Breast epithelium (tissue), 4 donors: ENCODE measurements around the gene TOGARAM2. TPM values are rescaled to one million over a fixed set of nuclear protein-coding genes. Genes with fewer than 3 reads are reported as not detected.

Experiments used
- DNase-seq, 2 donors: peaks; one replicate each; pipeline ENCODE4 v3.0.0-alpha.2; 2019; ENCODE audit warnings: low spot score in 2 of 2
- H3K27ac ChIP-seq, 2 donors: fragments of 200-600 bp; sonication (generic) in 1 of 2; one replicate each; pipeline ENCODE4 v1.5.1; 2016 to 2019; ENCODE audit warnings: mild to moderate bottlenecking in 1 of 2
- H3K27me3 ChIP-seq, 2 donors: fragments of 200-600 bp; sonication (generic) in 1 of 2; one replicate each; pipeline versions ENCODE4 v1.5.1 to v1.6.0; 2017 to 2019; ENCODE audit warnings: control low read depth in 1 of 2, mild to moderate bottlenecking in 1 of 2
- H3K36me3 ChIP-seq: fragments of 200-600 bp; one replicate; pipeline ENCODE4 v1.5.1; 2019
- H3K4me1 ChIP-seq, 2 donors: fragments of 200-600 bp; sonication (generic); one replicate each; pipeline ENCODE4 v1.5.1; 2016 to 2019; ENCODE audit warnings: control low read depth in 1 of 2
- H3K4me3 ChIP-seq, 3 donors: fragments of 200-600 bp; sonication (generic); 1 replicate in 2 of 3; 2 replicates in 1 of 3; pipeline ENCODE4 v1.5.1; 2016 to 2019; ENCODE audit warnings: mild to moderate bottlenecking in 3 of 3, moderate library complexity in 2 of 3
- H3K9me3 ChIP-seq, 2 donors: fragments of 200-600 bp; sonication (generic) in 1 of 2; one replicate each; pipeline ENCODE4 v1.5.1; 2016 to 2019; ENCODE audit warnings: control low read depth in 1 of 2
- POLR2A ChIP-seq: fragments of 450-650 bp; IDR thresholded peaks from one replicate; pipeline ENCODE4 v1.6.1; 2016; ENCODE audit warnings: antibody characterized with exemption, mild to moderate bottlenecking, moderate library complexity
- POLR2AphosphoS5 ChIP-seq, 3 donors: sonication (generic); formaldehyde crosslinking; IDR thresholded peaks; one replicate each; pipeline ENCODE4 v1.6.1; 2017; ENCODE audit warnings: antibody characterized with exemption in 3 of 3
- intact Hi-C: fragments of 100-400 bp; cut with DNase I; formaldehyde crosslinking; loops from one replicate; pipeline ENCODE4 v1.15.1; 2023; ENCODE audit warnings: low total_unique reads
- total RNA-seq, 3 donors: library from RNA; depleted of rRNA; stranded (reverse); fragments of >200 nt; gene quantifications; one replicate each; pipeline ENCODE4 v1.1.0, GENCODE V29; 2016
- TF ChIP-seq, protein P1 (sequence below), 3 donors: fragments of 450-650 bp; IDR thresholded peaks; one replicate each; pipeline ENCODE4 v1.5.1; 2016 to 2017; ENCODE audit warnings: antibody characterized with exemption in 3 of 3, mild to moderate bottlenecking in 3 of 3, moderate library complexity in 3 of 3

The TOGARAM2 gene
- total RNA-seq, 3 donors from 2014 or later: 0.15 to 2.7 (median 0.33) TPM

DNA sequence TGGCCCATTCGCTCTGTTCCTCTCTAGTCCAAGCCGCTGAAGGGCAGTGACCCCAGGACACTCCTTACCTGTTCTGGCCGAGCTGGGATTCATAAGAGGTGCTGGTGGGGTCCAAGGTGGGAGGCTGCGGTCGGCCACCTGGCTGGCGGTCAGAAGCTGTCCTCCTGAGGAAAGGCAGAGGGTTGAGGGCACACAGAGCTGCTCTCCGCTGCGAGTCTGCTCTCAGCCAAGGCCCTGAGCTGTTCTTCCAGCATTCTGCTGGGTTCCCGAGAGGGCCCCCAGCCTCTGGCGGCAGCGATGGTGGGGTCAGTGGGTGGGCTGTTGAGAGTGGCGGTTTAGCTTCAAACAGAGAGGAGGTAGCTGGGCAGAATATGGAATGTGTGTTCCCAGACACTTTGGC is 89.4 kb downstream of the TOGARAM2 start:
- H3K27ac ChIP-seq: no peak overlapping the region
- TF ChIP-seq, protein P1, sequence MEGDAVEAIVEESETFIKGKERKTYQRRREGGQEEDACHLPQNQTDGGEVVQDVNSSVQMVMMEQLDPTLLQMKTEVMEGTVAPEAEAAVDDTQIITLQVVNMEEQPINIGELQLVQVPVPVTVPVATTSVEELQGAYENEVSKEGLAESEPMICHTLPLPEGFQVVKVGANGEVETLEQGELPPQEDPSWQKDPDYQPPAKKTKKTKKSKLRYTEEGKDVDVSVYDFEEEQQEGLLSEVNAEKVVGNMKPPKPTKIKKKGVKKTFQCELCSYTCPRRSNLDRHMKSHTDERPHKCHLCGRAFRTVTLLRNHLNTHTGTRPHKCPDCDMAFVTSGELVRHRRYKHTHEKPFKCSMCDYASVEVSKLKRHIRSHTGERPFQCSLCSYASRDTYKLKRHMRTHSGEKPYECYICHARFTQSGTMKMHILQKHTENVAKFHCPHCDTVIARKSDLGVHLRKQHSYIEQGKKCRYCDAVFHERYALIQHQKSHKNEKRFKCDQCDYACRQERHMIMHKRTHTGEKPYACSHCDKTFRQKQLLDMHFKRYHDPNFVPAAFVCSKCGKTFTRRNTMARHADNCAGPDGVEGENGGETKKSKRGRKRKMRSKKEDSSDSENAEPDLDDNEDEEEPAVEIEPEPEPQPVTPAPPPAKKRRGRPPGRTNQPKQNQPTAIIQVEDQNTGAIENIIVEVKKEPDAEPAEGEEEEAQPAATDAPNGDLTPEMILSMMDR (IDR thresholded peaks at IDR 0.05): no peak
- no peak for TF ChIP-seq POLR2A
- no peaks in the 10 kb centered on the region for H3K27me3 ChIP-seq
- DNase-seq: peak in 1 of 2 donors; percentile 24
- H3K9me3 ChIP-seq: no peaks in the 10 kb centered on the region
- no peak overlapping the region for H3K4me3 ChIP-seq
- intact Hi-C loops: no loop called here
- H3K36me3 ChIP-seq: no peaks in the 10 kb centered on the region
- H3K4me1 ChIP-seq: peaks cover under 1 to 4% of the 10 kb centered on the region in 2 donors

DNA sequence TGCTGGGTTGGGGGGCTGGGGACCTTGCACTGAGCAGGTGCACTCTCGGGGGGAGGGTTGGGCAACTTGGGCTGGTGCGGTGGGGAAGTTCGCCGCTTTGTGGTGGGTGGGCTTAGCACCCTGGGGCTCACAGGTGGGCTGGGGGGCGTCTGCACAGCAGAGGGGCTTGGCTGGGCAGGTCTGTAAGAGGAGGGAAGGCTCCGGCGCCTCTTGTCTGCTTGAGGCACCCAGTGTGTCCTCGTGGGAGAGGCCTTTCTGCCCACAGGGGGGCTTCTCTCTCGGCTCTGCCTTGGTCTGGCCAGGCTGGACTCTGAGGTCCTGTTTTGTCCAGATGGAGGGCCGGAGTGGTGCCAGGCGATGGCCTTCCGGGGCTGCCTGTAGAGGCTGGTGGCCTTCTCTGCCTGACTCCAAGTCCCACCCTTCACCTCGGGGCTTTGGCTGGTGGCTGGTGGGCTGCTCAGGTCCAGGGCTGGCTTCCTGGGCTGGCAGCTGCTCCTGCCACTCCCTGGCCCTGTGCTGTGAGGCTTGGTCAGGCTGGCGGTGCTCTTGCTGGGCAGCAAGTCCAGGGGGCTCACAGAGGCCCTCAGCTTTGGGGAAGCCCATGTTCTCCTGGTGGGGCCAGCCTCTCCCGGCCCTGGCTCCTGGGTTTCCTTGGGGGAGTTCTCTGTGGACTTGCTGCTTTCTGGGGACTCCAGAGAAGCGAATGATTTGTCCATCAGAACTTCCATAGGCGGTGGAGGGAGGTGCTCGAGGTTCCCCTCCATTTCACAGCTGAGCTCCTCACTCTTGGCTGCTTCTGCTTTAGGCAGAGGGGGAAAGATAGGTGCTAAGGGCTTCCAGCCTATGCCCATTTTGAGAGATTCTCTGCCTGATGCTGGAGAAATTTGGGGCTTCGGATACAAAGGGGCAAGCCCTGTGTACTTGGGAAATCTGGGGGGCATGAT is 90.2 kb downstream of the TOGARAM2 start:
- no peaks in the 10 kb centered on the region for H3K27me3 ChIP-seq
- H3K9me3 ChIP-seq: no peaks in the 10 kb centered on the region
- peak in 1 of 2 donors; percentile 42 for DNase-seq
- TF ChIP-seq POLR2A: no peak
- TF ChIP-seq POLR2AphosphoS5 (IDR thresholded peaks at IDR 0.05): no peak
- TF ChIP-seq, protein P1 (IDR thresholded peaks at IDR 0.05): no peak
- H3K36me3 ChIP-seq: no peaks in the 10 kb centered on the region
- H3K4me3 ChIP-seq: no peak overlapping the region
- H3K27ac ChIP-seq: no peak overlapping the region
- intact Hi-C loops: no loop called here
- H3K4me1 ChIP-seq: no peaks in the 10 kb centered on the region

DNA sequence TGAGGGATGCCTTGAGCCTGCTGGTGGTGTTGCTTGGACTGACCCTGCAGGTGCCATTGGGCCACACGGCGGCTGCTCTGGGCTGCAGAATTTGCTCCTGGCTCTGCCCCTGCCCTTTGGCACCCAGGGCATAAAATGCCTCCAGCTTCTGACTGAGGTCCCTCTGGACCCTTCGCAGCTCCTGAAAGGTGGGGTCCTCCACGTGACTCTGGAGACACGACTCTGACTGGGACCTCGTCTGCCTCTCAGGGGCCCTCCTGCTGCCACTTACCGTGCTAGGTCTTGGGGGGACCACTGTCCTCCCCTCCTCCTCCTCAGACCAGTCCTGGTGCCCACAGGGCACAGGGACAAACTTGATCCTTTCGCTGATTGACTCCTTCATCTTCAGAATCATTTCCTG is 91.2 kb downstream of the TOGARAM2 start:
- no peaks in the 10 kb centered on the region for H3K27me3 ChIP-seq
- no peaks in the 10 kb centered on the region for H3K4me1 ChIP-seq
- no peak for DNase-seq
- H3K9me3 ChIP-seq: no peaks in the 10 kb centered on the region
- no peaks in the 10 kb centered on the region for H3K36me3 ChIP-seq
- intact Hi-C loops: no loop called here
- no peak overlapping the region for H3K4me3 ChIP-seq
- H3K27ac ChIP-seq: no peak overlapping the region
- TF ChIP-seq POLR2AphosphoS5 (IDR thresholded peaks at IDR 0.05) (no peak), POLR2A (no peak)
- TF ChIP-seq, protein P1 (IDR thresholded peaks at IDR 0.05): no peak

DNA sequence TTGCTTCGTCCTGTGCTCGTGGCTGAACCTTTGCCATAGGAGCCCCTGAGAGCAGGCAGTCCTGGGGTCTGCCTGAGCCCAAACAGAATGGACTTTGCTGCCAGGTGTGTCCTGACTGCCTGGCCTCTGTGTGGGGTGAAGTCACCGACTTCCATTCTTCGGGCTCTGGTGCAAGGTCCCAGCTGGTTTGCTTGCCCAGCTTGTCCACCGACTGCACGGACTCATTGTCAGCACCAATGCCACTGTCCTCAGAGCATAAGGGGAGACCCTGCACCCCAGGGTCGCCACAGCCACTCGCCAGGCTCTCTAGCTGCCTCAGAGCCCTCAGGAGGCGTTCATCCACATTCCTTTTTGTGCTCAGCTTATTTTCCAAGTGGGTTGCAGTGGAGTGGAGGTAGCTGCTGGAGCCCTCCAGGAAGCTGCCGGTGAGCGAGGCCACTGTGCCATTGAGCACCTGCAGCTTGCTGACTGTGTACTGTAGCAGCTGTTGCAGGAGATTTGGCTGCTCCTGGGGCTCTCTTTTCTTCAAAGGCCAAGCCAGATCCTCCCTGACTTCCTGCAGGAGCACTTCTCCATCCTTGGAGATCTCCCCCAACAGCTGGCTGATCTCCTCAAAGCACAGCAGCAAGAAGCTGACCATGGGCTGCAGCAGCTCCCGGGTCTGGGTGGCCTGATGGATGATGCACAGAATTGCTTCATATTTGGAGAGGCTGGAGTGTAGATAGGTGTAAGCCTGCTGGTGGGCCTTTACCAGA is 92.0 kb downstream of the TOGARAM2 start:
- TF ChIP-seq POLR2A (no peak), POLR2AphosphoS5 (IDR thresholded peaks at IDR 0.05) (no peak)
- TF ChIP-seq, protein P1 (IDR thresholded peaks at IDR 0.05): no peak
- H3K27me3 ChIP-seq: no peaks in the 10 kb centered on the region
- peak overlapping the region in 1 of 2 donors; percentile 20 for H3K27ac ChIP-seq
- no peak for DNase-seq
- H3K9me3 ChIP-seq: no peaks in the 10 kb centered on the region
- intact Hi-C loops: no loop called here
- H3K4me1 ChIP-seq: no peaks in the 10 kb centered on the region
- no peaks in the 10 kb centered on the region for H3K36me3 ChIP-seq
- H3K4me3 ChIP-seq: no peak overlapping the region

DNA sequence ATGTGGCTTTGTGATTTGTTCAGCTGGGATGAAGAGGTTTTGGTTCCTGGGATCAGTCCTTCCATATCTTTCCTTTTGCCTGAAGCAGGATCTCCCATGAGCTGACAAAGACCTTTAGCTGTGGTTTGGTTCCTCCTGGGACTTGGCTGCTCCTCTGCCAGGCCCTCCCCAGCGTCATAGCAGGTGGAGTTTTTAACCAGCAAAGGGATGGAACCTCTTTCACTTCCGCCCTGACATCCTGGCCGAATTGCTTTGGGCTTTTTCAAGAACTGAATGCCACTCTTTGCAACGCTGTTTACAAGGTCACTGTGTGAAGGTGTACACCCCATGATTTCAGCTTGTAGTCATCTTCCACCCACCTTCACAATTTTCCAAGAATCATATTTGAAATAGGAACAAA is 92.8 kb downstream of the TOGARAM2 start:
- Histone ChIP-seq H3K27ac (peak overlapping the region in 1 of 2 donors; percentile 20), H3K36me3 (no peaks in the 10 kb centered on the region), H3K4me1 (no peaks in the 10 kb centered on the region), H3K4me3 (no peak overlapping the region), H3K27me3 (no peaks in the 10 kb centered on the region), H3K9me3 (peaks cover 0 to 5% of the 10 kb centered on the region in 2 donors)
- TF ChIP-seq POLR2A (no peak), POLR2AphosphoS5 (IDR thresholded peaks at IDR 0.05) (no peak)
- TF ChIP-seq, protein P1 (IDR thresholded peaks at IDR 0.05): no peak
- DNase-seq: no peak
- intact Hi-C loops: no loop called here
